Smooth muscle cell (in vitro differentiated cells): ENCODE results near the gene KREMEN2. TPM values are rescaled to one million over a fixed set of nuclear protein-coding genes. Genes with fewer than 3 reads are reported as not detected.

ENCODE experiments used
- DNase-seq: peaks from one replicate; lab custom pipeline; 2025; ENCODE audit not compliant: unreplicated experiment; lab: John Stamatoyannopoulos, UW
- H2AFZ ChIP-seq: fragments of 200-600 bp; sonication (generic); 2 replicates; pipeline ENCODE4 v1.6.0; 2016; ENCODE audit warnings: antibody characterized with exemption, low read depth, mild to moderate bottlenecking
- H3F3A ChIP-seq: fragments of 200-600 bp; sonication (generic); 2 replicates; pipeline ENCODE4 v1.6.0; 2017; ENCODE audit warnings: antibody characterized with exemption, low read depth
- H3K27ac ChIP-seq: fragments of 200-600 bp; sonication (generic); 2 replicates; pipeline ENCODE4 v1.5.1; 2016; ENCODE audit warnings: low read depth, mild to moderate bottlenecking
- H3K27me3 ChIP-seq: fragments of 200-600 bp; sonication (generic); 2 replicates; pipeline ENCODE4 v1.6.1; 2016; ENCODE audit warnings: low read depth, mild to moderate bottlenecking
- H3K36me3 ChIP-seq: fragments of 200-600 bp; sonication (generic); 2 replicates; pipeline ENCODE4 v1.5.1; 2016; ENCODE audit warnings: low read depth
- H3K4me1 ChIP-seq: fragments of 200-600 bp; sonication (generic); 2 replicates; pipeline ENCODE4 v1.5.1; 2016; ENCODE audit warnings: low read depth
- H3K4me2 ChIP-seq: fragments of 200-600 bp; sonication (generic); 2 replicates; pipeline ENCODE4 v1.6.0; 2016; ENCODE audit warnings: mild to moderate bottlenecking
- H3K4me3 ChIP-seq: fragments of 200-600 bp; sonication (generic); 2 replicates; pipeline ENCODE4 v1.5.1; 2016; ENCODE audit warnings: mild to moderate bottlenecking
- H3K79me2 ChIP-seq: fragments of 200-600 bp; sonication (generic); 2 replicates; pipeline ENCODE4 v1.6.0; 2016; ENCODE audit warnings: low read depth, mild to moderate bottlenecking
- H3K9ac ChIP-seq: fragments of 200-600 bp; sonication (generic); 2 replicates; pipeline ENCODE4 v1.6.0; 2016; ENCODE audit warnings: low read depth
- H3K9me3 ChIP-seq: fragments of 200-600 bp; sonication (generic); replicated peaks from 2 replicates; pipeline ENCODE4 v1.5.1; 2016; ENCODE audit warnings: low read depth
- H4K20me1 ChIP-seq: fragments of 200-600 bp; sonication (generic); 2 replicates; pipeline ENCODE4 v1.6.0; 2016; ENCODE audit warnings: low read depth
- WGBS: methylation state at CpG from one replicate; pipeline ENCODE4 v1.1.7; 2016; ENCODE audit warnings: low lambda C conversion rate; 5-methylcytosine and 5-hydroxymethylcytosine counted together
- polyA plus RNA-seq: library from polyadenylated mRNA; unstranded; fragments of >200 nt; fragmentation: Nextera tagmentation; extraction: Ambion mirVana; gene quantifications from 2 replicates; pipeline ENCODE4 v1.2.1, GENCODE V29; 2016
- total RNA-seq: library from RNA; depleted of rRNA; stranded (reverse); fragments of >200 nt; gene quantifications from 2 replicates; pipeline ENCODE4 v1.2.3, GENCODE V29; 2014
- TF ChIP-seq, protein P1 (sequence below): fragments of 200-600 bp; sonication (generic); IDR thresholded peaks from 2 replicates; pipeline ENCODE4 v1.5.1; 2017; ENCODE audit warnings: borderline replicate concordance, mild to moderate bottlenecking, antibody characterized with exemption; ENCODE audit not compliant: insufficient read depth, poor library complexity, severe bottlenecking

Gene KREMEN2
- total and polyA plus RNA-seq, 2 experiments from 2014 or later: 0.27 to 2.0 TPM

DNA sequence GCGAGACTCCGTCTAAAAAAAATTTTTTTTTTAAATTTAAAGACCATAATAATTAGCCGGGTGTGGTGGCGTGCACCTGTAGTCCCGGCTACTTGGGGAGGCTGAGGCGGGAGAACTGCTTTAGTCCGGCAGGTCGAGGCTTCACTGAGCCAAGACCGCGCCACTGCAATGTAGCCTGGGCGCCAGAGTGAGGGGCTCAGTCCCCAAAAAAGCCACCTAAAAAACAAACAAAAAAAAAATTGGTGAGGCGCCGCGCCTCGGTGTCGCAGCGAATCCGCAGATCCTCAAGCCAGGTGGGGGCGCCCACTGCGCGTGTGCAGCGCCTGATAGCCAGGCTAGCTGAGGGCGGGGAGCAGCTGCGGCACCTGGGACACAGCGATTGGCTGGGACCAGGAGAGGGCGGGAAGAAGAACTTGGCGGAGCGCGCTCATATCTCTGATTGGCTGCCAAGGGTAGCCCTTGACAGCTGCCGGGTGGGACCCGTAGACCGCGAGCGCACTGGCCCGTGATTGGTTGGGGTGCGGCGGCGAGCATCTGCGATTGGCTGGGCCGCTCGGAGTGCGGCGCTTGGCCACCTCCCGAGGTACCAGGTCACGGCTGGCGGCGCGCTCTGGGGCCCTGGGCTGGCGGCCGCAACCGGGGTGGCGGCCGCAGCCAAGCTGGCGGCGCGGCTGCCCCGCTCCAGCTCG is 39.7 kb downstream of the KREMEN2 start:
- no peaks in the 10 kb centered on the region for H3K9me3 ChIP-seq
- peaks cover 15% of the 10 kb centered on the region for H3K4me1 ChIP-seq
- WGBS: 10% methylated on average over 50 of the region's 58 CpGs
- no peak overlapping the region for H2AFZ ChIP-seq
- no peaks in the 10 kb centered on the region for H3K79me2 ChIP-seq
- no peaks in the 10 kb centered on the region for H3K36me3 ChIP-seq
- no peaks in the 10 kb centered on the region for H3F3A ChIP-seq
- no peak overlapping the region for H3K4me2 ChIP-seq
- peak; percentile 52 for DNase-seq
- H3K27me3 ChIP-seq: peaks cover 41% of the 10 kb centered on the region
- H4K20me1 ChIP-seq: no peaks in the 10 kb centered on the region
- H3K9ac ChIP-seq: no peak overlapping the region
- H3K4me3 ChIP-seq: no peak overlapping the region
- H3K27ac ChIP-seq: no peak overlapping the region
- TF ChIP-seq, protein P1, sequence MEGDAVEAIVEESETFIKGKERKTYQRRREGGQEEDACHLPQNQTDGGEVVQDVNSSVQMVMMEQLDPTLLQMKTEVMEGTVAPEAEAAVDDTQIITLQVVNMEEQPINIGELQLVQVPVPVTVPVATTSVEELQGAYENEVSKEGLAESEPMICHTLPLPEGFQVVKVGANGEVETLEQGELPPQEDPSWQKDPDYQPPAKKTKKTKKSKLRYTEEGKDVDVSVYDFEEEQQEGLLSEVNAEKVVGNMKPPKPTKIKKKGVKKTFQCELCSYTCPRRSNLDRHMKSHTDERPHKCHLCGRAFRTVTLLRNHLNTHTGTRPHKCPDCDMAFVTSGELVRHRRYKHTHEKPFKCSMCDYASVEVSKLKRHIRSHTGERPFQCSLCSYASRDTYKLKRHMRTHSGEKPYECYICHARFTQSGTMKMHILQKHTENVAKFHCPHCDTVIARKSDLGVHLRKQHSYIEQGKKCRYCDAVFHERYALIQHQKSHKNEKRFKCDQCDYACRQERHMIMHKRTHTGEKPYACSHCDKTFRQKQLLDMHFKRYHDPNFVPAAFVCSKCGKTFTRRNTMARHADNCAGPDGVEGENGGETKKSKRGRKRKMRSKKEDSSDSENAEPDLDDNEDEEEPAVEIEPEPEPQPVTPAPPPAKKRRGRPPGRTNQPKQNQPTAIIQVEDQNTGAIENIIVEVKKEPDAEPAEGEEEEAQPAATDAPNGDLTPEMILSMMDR: no peak

DNA sequence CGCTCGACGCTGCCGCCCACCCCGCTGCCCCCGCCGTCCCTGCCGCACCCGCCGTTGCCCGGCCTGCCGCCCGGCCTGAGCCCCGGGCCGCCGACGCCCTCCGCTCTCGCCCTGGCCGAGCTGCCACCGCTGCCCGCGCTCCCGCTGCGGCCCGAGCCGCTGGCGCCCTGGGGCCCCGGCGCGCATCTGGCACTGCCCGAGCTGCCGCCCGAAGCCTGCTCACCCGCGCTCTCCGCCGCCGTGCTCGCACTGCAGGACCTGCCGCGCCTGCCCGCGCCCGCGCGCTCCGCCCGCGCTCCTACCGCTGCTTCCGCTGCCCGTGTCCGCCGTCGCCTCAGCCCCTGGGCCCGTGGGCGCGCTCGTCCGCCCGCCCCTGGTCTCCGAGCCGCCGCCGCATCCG is 40.2 kb downstream of the KREMEN2 start:
- Histone ChIP-seq H3K4me3 (no peak overlapping the region), H3K27me3 (peaks cover 47% of the 10 kb centered on the region), H3F3A (no peaks in the 10 kb centered on the region), H3K27ac (no peak overlapping the region), H4K20me1 (no peaks in the 10 kb centered on the region), H3K79me2 (no peaks in the 10 kb centered on the region), H3K9me3 (no peaks in the 10 kb centered on the region), H3K4me1 (peaks cover 18% of the 10 kb centered on the region), H3K36me3 (no peaks in the 10 kb centered on the region), H3K9ac (no peak overlapping the region), H3K4me2 (no peak overlapping the region), H2AFZ (no peak overlapping the region)
- TF ChIP-seq, protein P1: no peak
- DNase-seq: no peak
- WGBS: 1% methylated on average over 19 of the region's 67 CpGs

DNA sequence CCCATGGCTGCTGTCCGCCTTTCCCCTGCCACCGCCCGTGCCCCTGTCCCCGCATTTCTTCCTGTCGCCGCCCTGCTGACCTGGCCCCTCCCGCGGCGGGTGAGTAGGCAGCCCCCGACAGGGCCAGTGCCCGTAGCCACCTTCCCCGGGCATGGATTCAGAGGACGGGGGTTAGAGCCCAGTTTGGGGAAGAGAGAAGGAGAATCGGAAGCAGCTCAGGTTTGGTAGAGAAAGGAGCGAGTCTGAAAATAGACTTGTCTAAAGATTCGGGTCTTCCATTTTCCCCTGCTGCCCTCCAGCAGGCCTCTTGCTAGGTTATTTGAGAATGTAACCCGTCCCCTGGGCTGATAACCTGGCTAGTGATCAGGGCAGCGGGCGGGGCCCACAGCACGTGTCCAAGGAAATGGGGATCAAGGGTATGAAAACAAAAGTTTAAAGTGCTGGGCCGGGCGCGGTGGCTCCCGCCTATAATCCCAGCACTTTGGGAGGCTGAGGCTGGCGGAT is 40.8 kb downstream of the KREMEN2 start:
- TF ChIP-seq, protein P1: no peak
- Histone ChIP-seq H3K27me3 (peaks cover 52% of the 10 kb centered on the region), H4K20me1 (no peaks in the 10 kb centered on the region), H3K4me2 (peak overlapping the region; percentile 78), H3K9me3 (no peaks in the 10 kb centered on the region), H3F3A (no peaks in the 10 kb centered on the region), H3K4me1 (peaks cover 23% of the 10 kb centered on the region), H3K36me3 (no peaks in the 10 kb centered on the region), H3K4me3 (peak overlapping the region; percentile 45), H3K27ac (no peak overlapping the region), H2AFZ (no peak overlapping the region), H3K9ac (no peak overlapping the region), H3K79me2 (no peaks in the 10 kb centered on the region)
- WGBS: 4% methylated on average over 22 of the region's 25 CpGs
- DNase-seq: no peak
